NCI-H1105 (cell line): ENCODE data around the gene RPS6KC1.
"Not testable (repeated sequence)": the region's sequence is repeated elsewhere in the genome, so short reads cannot be mapped to it uniquely, and the experiment has no call there.

Experiments used
- DNase-seq: peaks from one replicate; lab custom pipeline; 2025; lab: John Stamatoyannopoulos, UW

The RPS6KC1 gene

DNA sequence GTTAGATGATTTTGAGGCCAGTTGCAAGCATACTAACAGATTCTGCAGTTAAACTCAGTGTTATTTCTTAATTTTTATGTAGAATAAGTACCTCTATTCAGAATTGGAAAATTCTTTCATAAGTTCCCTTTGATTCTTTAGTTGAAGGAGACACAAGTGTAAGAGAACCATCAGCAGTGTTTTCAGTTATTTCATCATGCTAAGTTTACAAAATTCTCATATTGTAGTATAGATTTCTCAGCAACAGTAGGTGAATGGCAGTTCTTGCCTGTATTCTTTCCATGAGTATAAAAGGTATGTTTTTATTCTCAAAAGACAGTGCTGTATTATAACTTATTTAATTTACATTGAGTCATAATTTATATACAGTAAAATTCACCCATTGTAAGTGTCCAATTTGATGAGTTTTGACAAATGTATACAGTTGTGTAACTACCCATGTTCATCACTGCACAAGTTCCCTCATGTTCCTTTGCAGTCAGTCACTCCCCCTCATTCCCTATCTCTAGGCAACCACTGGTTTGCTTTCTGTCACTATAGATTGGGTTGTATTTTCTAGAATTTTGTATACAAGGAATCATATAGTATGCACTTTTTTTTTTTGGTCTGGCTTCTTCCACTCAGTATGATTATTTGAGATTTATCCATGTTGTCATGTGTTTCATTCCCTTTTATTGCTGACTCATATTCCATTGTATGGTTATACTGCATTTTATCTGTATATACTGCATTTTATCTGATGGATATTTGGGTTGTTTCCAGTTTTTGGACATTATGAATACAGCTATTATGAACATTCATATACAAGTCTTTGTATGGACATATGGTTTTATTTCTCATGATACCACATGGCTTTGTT, 3.9 kb downstream of the RPS6KC1 start:
- no peak for DNase-seq

- DNase-seq = no peak
Measured at GRCh38 chr1:213055767-213056166, 4.7 kb downstream of the RPS6KC1 start.

DNA sequence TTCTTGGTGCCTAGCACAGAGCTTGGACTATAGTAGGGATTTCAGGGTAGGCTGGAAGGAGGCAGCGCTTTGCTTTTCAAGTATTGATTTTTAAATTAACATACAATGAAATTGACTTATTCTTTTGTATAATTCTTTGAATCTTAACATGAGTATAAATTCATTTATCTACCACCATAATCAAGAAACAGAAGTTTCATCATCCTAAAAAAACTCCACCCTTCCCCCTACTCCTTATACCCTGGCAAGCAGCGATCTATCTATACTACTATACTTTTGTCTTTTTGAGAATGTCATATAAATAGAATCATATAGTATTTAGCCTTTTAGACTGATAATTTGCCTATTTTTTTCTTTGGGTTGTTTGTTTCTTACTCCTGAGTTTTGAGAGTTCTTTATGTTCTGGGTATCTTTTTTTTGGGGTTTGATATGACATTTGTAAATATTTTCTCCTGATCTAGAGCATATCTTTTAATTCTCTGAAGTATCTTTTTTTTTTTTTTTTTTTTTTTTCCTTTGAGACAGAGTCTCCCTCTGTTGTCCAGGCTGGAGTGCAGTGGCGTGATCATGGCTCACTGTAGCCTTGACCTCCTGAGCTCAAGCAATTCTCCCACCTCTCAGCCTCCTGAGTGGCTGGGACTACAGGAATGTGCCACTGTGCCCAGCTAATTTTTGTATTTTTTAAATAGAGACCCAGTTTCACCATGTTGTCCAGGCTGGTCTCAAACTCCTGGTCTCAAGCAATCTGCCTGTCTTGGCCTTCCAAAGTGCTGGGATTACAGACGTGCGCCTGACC, 6.4 kb downstream of the RPS6KC1 start:
- no peak for DNase-seq

GRCh38 chr1:213060836-213061235, 9.8 kb downstream of the RPS6KC1 start:
- DNase-seq = no peak

GRCh38 chr1:213061263-213061662, 10.2 kb downstream of the RPS6KC1 start:
- no peak for DNase-seq

DNA sequence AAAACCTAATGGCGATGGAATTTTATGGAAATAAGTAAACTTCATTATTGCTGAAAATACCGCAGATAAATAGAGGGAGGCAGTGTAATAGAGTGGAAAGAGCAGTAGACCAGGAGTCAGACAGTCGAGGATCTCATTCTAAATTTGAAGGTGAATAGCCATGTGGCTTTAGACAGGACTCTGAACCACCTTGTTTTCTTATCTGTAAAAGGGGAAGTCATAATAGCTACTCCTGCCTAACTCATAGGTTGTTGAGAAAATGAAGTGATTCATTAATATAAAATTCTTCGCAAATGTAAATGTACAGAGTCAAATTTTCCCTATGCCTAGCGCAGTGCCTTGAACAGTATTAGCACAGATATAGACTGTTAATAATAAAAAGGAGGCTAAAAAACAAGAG, 14.8 kb downstream of the RPS6KC1 start:
- DNase-seq = no peak

DNA sequence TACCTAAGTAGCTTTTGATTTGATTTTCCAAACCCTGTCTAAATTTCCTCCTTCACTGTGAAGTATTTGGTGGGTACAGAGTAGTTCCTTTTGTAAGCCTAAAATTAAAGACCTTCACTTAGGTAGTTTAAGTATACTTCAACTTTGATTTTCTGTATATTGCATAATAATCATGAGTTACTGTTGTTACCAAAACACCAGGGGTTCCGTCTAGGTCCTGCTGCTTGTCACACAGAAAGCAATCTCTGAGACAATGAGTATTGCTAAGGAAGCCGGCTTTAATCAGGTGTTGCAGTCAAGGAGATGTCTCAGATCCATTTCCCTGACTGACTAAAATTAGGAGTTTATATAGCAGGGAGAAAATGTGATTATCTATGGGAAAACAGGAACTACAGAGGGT, 15.3 kb downstream of the RPS6KC1 start:
- no peak for DNase-seq

DNA sequence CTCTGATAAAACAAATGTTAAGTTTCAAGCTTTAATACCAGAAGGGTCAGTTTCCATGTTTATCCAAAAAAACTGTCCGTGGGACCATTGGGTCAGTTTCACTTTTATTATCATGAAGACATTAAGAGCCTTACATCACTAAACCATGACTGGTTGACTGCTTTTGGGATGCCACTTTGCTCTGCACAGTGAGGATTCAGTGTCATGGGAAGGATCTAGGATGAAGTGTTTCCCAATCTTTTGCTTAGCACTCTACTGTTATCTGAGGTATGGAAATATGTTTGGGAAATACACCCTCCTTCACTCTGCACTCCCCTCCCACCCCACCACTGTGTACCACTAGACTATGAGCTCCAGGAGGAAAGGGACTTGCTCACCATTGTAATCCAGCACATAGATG, 16.3 kb downstream of the RPS6KC1 start:
- no peak for DNase-seq

DNA sequence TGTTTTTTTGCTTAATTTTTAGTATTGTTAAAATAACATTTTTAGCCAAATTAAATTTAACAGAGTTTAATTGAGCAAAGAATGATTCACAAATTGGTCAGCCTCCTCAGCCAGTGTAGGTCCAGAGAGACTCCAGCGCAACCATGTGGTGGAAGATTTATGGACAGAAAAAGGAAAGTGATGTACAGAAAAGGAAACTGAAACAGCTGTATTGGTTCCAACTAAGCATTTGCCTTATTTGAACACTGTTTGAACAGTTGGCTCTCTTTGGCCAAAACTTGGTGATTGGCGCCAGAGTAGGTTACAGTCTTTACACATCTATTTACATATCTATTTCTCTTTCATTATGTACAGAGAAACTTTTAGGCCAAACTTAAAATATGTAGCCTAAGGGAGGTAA, 19.4 kb downstream of the RPS6KC1 start:
- DNase-seq = no peak

- no peak for DNase-seq
Measured at GRCh38 chr1:213075725-213076124, 24.7 kb downstream of the RPS6KC1 start.

DNA sequence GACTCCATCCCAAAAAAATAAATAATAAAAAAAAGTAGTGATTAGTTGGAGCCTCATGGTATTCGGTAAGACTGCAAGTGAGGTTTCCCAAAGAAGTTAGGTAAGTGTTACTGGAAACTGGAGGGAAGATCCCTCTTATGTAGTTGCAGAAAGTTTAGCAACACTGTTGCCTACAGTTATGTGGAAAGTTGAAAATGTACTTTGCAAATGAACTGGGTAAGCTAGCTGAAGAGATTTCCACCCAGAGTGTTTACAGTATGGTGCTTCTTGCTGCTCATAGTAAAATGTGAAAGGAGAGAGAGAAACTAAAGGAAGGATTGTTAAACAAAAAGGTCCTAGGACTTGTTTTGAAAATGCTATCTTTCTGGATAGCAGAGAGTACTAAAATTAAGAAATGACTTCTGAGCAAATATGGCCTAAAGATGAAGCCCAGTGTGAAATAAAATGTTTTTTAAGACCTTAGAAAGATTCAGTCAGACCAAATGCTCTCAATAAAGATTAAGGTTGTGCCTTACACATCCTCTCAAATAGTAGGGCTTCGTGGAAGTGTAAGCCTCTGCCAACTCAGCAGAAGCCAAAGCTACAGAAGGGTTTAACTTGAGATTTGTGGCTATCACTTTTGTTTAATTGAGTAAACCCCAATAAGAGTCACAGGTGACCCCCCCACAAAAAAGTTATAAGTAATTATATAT, 31.5 kb downstream of the RPS6KC1 start:
- no peak for DNase-seq

- no peak for DNase-seq
Measured at GRCh38 chr1:213083112-213083445, 32.0 kb downstream of the RPS6KC1 start.

DNA sequence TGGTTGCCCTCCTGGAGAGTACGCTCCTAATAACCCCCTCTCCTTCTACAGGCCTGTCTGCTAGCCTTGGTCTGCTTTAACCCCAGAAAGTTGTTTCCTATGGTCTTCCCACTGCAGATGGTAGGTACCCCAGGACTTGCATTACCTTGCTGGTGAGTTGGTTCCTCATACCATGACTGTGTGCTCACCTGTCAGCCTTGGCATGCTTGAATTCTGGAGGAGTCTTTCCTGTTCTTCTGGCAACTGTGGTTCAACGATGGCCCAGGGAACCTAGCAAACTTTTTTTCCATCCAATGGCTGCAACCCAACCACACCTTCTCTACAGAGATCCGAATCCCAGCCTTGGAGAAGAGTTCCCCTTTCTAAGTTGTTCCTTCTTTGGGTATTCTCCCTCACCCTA, 36.9 kb downstream of the RPS6KC1 start:
- no peak for DNase-seq

- no peak for DNase-seq
Measured at GRCh38 chr1:213089924-213090677, 39.1 kb downstream of the RPS6KC1 start.

- DNase-seq = no peak
Measured at GRCh38 chr1:213094446-213094845, 43.4 kb downstream of the RPS6KC1 start.

DNA sequence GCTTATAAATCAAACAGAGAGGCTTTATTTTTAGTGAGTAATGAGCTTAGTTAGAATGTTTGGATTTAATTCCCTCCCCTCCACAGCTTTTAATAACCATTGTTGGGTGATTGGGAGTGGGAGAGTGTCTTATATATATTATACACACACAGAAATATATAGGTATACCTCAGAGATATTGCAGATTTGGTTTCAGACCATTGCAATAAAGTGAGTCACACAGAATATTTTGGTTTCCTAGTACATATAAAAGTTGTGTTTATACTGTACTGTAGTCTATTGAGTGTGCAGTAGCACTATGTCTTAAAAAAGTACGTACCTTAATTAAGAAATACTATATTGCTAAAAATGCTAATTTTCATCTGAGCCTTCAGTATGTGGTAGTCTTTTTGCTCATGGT, 44.4 kb downstream of the RPS6KC1 start:
- no peak for DNase-seq

DNA sequence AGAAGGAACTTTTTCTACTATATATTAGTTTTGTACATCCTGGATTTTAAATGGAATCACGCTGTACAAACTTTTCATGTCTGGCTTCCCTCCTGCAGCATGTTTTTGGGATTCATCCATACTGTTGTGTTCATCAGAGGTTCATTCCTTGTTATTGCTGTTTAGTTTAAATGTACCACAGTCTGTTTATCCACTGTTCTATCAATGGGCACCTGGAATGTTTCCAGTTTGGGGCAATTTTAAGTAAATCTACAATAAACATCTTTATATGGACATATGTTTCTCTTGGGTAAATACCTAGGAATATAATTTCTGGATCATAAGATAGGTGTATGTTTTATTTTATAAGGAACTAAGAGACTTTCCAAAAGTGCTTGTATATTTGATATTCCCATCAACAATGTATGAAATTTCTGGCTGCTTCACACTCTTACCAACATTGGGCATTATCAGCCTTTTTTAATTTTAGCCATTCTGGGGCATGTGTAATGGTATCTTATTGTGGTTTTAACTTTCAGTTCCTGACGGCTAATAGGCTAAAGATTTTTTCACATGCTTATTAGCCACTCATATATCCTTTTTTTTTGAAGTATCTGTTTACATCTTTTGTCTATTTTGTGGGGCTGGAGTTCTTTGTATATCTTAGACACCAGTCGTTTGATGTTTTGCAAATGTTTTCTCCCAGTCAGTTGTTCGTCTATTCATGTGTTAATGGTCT, 48.8 kb downstream of the RPS6KC1 start:
- DNase-seq = no peak

DNA sequence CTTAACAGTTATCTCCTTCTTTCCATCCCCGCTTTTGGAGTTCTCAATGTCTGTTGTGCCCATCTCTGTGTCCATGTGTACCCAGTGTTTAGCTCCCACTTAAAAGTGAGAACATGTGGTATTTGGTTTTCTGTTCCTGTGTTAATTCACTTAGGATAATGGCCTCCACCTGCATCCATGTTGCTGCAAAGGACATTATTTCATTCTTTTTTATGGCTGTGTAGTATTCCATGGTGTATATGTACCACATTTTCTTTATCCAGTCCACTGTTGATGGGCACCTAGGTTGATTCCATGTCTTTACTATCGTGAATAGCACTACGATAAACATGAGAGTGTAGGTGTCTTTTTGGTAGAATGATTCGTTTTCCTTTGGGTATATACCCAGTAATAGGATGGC, 49.5 kb downstream of the RPS6KC1 start:
- DNase-seq = not testable (repeated sequence)

DNA sequence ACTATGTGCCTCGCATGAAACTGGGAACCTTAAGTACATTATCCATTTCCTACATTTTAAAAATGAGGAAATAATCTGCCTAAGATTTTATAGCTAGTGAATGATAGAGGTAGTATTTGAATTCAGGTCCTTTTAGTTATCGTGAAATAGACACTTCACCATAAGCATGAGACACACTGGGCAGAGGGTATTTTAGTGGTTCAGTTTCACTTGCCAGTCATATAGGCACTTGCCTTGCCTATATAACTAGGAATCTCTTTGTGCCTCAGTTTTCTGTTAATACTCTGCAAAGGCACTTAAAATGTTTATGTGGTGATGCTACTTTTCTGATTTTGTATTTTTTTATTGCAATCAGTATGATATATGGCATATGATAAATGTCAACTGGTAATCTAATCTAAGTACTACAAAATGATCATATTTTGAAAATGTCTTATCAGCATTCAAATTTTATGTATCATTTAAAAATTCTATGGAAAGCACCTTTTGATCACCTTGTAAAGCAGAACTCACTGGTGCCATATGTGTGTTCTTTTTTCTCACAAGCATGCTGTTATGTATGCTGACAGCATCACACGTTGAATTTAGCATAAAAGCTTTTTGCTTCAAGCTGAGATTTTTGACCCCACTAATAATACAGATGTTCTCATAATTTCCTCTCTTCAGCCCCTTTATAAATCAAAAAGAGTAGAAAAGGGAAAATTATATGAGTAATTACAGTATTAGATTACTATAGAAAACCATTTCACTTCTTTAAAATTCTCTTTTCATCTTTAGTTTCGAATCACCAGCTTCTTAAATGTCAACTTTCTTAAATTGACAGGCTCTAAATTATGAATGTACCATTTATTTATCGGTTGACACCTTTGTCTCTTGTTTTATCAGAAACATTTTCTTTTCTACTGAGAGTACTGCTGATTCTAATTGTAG, 52.6 kb downstream of the RPS6KC1 start:
- DNase-seq = no peak

DNA sequence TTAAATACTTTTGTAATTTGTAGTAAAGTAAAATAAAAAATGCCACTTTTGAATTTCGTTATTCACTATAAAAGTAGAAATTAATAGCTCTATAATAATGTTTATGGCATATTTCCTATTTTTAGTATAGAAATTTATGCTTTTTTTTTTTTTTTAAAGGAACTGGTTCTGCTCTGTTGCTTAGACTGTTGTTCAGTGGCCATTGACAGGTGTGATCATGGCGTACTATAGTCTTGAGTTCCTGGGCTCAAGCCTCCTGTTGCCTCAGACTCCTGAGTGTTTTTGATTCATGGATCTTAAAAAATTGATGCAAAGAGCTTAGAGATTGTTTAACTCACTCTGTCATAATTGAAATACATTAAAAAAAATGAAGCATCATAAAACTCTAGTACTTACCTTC, 53.6 kb downstream of the RPS6KC1 start:
- DNase-seq = no peak
